Activated CD8-positive, alpha-beta memory T cell treated with anti-CD3 and anti-CD28 coated beads for 24 hours (primary cell): ENCODE results near the gene WASF3.
"Not testable (repeated sequence)": the region's sequence is repeated elsewhere in the genome, so short reads cannot be mapped to it uniquely, and the experiment has no call there.

Experiments
- DNase-seq: peaks from one replicate; pipeline ENCODE4 v3.0.0-alpha.2; 2020

The WASF3 gene

DNA sequence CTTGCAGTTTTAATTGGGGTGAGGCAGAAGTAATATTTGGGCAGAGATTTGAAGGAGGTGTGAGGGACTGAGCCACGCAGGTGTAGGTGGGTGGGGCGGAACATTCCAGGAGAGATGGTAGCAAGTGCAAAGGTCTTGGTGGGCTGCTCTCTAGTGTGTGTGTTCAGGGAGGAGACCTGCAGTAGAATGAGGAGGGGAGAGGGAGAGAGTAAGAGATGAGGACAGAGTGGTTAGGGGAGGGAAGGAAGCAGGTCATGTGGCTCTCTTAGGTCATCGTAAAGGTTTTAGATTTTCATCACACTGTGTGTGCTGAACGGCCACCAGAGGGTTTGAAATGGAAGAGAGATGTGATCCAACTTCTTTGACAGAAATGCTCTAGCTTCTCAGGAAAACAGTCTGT lies 33.5 kb downstream of the WASF3 start:
- no peak for DNase-seq

- DNase-seq: no peak
These were observed 34.2 kb downstream of the WASF3 start for GRCh38 chr13:26591672-26592071.

- DNase-seq: no peak
These were observed 36.2 kb downstream of the WASF3 start for GRCh38 chr13:26593661-26594060.

DNA sequence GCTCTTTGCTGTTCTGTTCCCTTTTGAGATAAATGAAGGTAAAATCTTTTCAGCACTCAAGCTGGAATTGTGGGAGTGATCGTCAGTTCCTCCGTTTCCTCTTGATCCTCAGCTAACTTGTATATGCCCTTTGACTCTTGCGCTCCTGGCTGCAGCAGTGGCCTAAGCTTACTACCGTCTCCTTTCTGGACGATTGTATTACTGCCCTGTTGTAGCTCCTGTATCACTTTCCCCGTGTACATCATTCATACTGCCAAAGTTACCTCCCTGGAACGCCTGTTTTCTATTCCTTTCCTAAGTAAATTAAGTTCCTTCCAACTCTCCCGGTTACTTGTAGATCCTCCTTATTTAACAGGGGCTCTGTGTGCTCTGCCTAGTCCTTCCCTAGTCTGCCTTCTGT lies 36.9 kb downstream of the WASF3 start:
- no peak for DNase-seq

DNA sequence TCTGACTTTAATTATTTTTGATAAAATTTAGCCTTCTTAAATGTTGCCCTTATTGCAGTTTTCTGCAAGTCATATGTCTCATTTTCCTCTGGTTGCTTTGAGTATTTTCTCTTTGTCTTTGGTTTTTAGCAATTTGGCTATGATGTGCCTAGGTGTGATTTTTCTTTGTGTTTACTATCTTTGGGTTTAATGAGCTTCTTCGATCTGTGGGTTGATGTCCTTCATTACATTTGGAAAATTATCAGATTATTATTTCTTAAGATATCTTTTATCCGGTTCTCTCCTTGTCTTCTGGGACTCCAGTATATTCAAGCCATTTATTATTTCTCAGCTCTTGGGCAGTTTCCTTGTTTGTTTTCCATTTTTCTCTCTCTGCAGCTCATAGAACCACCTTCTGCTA lies 39.0 kb downstream of the WASF3 start:
- no peak for DNase-seq

DNA sequence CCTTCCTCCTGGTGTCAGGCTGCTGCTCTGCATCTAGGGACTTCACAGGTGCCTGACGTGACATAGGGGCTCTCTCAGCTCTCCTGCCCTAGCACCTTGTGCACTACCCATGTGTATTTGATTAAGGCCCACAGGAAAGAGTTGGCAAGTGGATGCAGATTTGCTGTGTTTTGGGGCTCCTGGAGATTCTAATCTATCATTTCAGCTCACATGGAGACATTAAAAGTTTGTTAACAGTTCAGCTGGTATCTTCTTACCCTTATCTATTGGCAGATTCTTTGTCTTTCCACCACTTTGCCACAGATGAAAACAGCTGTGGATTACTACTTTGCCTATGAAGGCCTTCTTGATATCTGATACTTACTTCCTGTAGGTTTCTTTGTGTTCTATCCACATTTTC lies 41.9 kb downstream of the WASF3 start:
- no peak for DNase-seq

GRCh38 chr13:26599860-26600259 lies 42.4 kb downstream of the WASF3 start:
- DNase-seq: no peak

GRCh38 chr13:26600343-26600742 lies 42.9 kb downstream of the WASF3 start:
- DNase-seq: no peak

DNA sequence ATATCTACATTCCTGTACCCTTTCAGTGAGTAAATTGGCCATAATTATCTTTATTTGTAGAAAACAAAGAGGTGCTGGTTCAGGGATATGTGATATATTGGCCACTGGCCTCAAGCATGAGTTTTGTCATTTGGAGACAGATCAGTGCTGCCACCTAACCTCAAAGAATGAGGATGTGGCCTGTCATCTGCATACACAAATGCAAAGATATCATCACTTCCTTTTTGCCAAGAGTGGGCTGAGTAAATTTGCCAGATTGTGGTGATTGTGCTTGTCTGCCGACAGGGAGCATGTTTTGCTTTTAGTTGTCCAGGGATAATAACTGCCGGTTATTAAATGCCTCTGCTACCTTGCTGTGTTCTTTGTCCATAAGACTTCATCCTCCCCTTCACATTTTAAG lies 44.2 kb downstream of the WASF3 start:
- DNase-seq: no peak

GRCh38 chr13:26602783-26603182 lies 45.3 kb downstream of the WASF3 start:
- no peak for DNase-seq

DNA sequence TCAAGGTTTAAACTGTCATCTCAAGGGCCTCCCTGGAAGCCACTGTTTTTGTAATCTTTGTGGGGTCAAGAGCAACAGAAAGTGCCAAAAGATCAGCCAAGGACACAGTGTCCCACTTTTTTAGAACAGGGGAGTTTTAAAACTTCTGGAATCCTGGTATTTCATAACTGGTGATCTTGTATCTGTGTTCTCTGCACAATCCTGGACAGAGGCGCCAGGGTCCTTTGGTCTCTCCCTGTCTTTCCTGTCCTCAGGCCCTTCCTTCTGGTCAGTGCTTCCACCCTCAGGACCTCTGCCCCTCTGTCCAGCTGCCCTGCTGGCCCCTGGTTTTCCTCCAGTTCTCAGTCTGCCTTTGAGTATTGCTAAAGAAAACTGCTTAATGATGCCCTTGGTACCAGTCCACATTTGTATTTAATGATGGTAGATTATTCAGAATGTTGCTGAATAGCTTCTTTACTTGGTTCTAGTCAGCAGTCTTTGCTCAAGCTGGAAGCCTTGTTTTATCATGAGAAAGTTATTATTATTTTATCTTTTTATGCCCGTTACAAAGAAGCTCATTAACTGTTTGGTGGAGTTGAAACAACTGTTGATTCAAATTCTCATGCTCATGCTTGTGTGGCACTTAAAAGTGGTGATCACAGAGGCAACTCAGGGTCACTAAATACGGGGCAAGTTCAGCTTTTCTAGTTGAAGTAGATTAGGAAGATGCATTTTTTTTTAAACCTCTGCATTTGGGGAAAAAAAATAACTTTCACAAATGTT lies 47.5 kb downstream of the WASF3 start:
- no peak for DNase-seq

DNA sequence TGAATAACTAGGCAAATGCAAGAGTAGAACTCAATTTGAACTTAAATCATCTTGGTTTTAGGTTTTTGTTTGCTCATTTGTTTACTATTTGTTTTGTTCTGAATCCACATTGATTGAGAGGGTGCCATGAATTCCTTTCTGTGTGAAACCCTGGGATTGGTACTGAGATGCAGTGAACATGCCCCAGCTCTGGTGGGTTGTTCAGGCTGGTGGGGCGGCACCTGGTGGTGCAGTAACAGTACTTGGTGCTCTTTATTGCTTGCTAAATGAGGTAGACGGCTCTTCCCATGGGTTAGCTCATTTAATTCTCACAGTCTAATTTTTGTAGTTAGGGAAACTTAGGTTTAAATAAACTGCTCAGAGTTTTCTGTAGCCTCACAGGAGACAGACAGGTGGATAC lies 48.4 kb downstream of the WASF3 start:
- DNase-seq: no peak

- no peak for DNase-seq
These were observed 49.1 kb downstream of the WASF3 start for GRCh38 chr13:26606631-26607030.

DNA sequence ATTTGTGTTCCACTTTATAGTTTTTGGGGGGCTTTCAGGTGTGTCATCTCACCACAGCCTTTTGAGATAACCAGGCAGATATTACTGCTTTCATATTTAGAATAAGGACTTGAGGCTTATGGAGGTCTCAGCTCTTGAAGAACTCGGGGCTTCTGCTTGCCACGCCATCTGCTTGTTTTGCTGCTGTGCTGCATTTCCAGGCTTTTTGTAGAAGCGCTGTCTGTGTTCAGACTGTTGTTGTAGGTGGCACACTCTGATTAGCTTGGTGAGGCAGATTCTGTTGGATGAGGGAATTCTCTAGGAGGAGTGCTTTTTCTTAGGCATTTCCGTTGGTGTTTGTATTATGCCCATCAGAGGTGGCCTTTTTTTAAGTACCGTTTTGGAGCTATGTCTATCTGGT lies 57.2 kb downstream of the WASF3 start:
- DNase-seq: no peak

- DNase-seq: no peak
These were observed 58.6 kb downstream of the WASF3 start for GRCh38 chr13:26616126-26616525.

- DNase-seq: no peak
These were observed 61.2 kb downstream of the WASF3 start for GRCh38 chr13:26618726-26619125.

GRCh38 chr13:26619358-26619757 lies 61.9 kb downstream of the WASF3 start:
- DNase-seq: no peak

DNA sequence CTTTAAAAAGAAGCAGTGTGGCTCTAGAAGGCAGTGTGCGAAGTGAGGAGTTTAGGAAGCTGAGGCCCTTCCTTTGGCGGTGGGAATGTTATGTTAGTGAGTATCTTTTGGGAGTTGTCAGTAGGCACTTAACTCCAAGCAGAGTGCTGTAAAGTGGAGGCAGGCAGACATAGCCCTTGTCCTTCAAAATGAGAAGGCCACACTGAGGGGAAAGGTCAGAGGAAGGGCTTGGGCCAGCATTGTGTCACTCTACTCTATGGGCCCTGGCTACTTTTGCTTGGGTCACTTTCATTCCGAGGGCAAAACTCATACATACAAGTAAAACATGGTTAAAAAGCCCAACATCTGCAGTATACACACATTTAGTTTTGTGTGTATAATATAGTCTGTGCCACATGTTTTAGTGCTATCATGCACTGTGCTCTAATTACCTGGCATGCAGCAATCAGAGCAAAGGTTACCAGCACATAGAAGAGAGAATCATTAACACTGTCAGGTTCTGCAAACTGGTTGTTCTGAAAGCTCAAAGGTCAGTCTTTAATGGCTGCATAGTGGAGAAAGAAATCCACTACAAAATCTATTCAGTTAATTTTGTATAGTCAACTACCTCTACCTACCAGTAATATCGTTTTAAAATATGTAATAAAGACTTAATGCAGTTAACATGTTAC lies 64.4 kb downstream of the WASF3 start:
- DNase-seq: no peak

- no peak for DNase-seq
These were observed 65.6 kb downstream of the WASF3 start for GRCh38 chr13:26623125-26623524.

- no peak for DNase-seq
These were observed 67.1 kb downstream of the WASF3 start for GRCh38 chr13:26624572-26624971.

DNA sequence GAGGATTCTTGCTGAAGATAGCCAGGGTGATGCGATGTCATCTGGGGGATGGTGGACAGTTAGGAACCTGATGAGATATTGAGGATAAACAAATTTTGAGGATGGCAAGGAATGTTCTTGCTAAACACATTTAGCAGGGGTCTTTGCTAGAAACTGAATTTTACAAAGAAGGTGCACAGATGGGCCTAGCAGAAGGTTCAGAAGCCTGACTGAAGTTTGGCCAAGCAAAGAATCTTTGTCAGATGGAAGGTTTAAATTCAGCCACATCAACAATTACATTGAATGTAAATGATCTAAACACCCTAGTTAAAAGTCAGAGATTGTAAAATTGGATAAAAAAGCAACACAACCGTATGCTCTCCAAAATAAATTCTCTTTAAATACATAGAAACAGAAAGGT lies 68.8 kb downstream of the WASF3 start:
- DNase-seq: no peak

DNA sequence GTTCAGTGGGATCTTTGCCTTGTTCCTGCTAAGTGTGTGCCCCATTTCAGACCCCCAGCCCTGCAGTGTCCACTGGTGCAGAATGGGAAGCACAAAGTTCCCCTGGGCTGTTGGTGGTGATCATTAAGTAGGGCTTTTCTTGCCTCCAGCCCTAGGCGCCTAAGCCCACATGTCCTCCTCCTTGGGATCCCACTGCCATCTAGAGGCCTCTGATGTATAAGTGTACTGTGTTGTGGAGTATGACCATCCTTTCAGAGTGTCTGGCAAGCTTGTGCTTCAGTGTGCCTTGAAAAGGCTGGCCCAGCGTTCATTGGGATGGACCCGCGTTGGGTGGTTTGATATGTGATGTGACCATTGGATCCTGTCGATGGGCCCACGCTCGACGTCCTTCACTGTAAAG lies 71.2 kb downstream of the WASF3 start:
- DNase-seq: no peak

DNA sequence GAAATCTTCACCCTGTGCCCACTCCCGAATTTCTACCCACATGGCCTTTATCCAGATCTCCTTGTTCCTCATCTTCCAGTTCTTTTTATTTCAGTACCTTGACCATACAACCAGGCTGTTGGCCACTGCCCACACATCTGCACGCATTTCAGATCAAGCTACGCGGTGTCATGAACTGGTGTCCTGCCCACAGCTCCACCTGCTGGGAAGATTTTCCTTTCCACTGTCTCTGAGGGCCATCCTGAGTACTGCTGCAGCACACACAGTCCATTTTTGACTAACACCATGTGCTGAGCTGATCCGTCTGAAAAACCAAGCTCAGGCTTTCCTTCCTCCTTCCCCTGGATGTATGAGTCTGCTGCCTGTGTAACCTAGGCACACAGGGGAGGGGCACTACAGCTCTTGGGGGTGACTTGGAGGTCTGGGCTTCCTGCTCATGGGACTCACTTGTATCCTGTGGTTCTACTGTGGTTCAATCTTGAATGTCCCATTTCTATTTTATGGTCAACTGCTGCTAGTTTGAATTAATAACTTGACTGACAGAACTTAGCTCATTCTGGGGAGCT lies 71.9 kb downstream of the WASF3 start:
- no peak for DNase-seq

- not testable (repeated sequence) for DNase-seq
These were observed 78.2 kb downstream of the WASF3 start for GRCh38 chr13:26635634-26636033.
